IMR-90 (cell line): Measurements from ENCODE around the gene KPTN.

Experiments used
- BHLHE40 ChIP-seq: fragments of 150-350 bp; IDR thresholded peaks from 2 replicates; pipeline ENCODE4 v1.6.1; 2016; ENCODE audit warnings: mild to moderate bottlenecking, low read depth, low read length
- CEBPB ChIP-seq: IDR thresholded peaks from 2 replicates; pipeline ENCODE4 v1.6.1; 2012; ENCODE audit warnings: low read depth, low read length, improper control_type of control experiment
- FOS ChIP-seq: fragments of 150-350 bp; IDR thresholded peaks from 2 replicates; pipeline ENCODE4 v1.6.1; 2016; ENCODE audit warnings: low read depth, low read length
- MAFK ChIP-seq: IDR thresholded peaks from 2 replicates; pipeline ENCODE4 v1.6.1; 2012; ENCODE audit warnings: low read depth, low read length, improper control_type of control experiment
- NFE2L2 ChIP-seq: fragments of 150-350 bp; IDR thresholded peaks from 2 replicates; pipeline ENCODE4 v1.6.1; 2016; ENCODE audit warnings: low read depth, mild to moderate bottlenecking, low read length
- POLR2A ChIP-seq: IDR thresholded peaks from 2 replicates; pipeline ENCODE4 v1.6.1; 2012; ENCODE audit warnings: mild to moderate bottlenecking, low read depth, low read length
- RAD21 ChIP-seq: IDR thresholded peaks from 2 replicates; pipeline ENCODE4 v1.6.1; 2012; ENCODE audit warnings: low read length, improper control_type of control experiment
- SMC3 ChIP-seq: fragments of 150-350 bp; IDR thresholded peaks from 2 replicates; pipeline ENCODE4 v1.6.1; 2016; ENCODE audit warnings: low read depth, mild to moderate bottlenecking, antibody characterized with exemption, low read length, moderate library complexity
- USF2 ChIP-seq: fragments of 150-350 bp; IDR thresholded peaks from 2 replicates; pipeline ENCODE4 v1.6.1; 2017; ENCODE audit warnings: mild to moderate bottlenecking, antibody characterized with exemption, low read length, low read depth
- TF ChIP-seq, protein P1 (sequence below): conservative IDR thresholded peaks from 2 replicates; pipeline ENCODE4 v1.5.1; 2012; ENCODE audit warnings: mild to moderate bottlenecking, low read depth, low read length, improper control_type of control experiment
- TF ChIP-seq, protein P2 (sequence below): fragments of 150-350 bp; IDR thresholded peaks from 2 replicates; pipeline ENCODE4 v1.6.1; 2016; ENCODE audit warnings: low read depth, mild to moderate bottlenecking, low read length, moderate library complexity, borderline replicate concordance

DNA sequence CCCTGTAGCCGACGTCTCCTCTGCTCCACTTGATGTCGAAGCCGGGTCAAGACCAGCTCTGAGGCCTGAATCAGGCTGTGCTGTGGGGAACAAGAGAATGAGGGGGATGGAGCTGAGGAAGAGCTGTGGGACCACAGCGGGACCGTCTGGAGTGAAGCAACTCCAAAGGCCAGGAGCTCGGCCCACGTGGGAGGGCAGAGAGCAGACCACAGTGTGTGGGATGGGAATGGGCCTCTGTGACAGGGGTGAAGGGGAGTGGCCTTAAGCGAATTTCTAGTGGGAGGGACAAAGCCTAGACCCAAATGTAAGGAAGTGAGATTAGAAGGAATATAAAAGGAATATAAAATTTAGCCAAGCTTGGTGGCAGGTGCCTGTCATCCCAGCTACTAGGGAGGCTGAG is 8.6 kb downstream of the KPTN start:
- TF ChIP-seq, protein P1, sequence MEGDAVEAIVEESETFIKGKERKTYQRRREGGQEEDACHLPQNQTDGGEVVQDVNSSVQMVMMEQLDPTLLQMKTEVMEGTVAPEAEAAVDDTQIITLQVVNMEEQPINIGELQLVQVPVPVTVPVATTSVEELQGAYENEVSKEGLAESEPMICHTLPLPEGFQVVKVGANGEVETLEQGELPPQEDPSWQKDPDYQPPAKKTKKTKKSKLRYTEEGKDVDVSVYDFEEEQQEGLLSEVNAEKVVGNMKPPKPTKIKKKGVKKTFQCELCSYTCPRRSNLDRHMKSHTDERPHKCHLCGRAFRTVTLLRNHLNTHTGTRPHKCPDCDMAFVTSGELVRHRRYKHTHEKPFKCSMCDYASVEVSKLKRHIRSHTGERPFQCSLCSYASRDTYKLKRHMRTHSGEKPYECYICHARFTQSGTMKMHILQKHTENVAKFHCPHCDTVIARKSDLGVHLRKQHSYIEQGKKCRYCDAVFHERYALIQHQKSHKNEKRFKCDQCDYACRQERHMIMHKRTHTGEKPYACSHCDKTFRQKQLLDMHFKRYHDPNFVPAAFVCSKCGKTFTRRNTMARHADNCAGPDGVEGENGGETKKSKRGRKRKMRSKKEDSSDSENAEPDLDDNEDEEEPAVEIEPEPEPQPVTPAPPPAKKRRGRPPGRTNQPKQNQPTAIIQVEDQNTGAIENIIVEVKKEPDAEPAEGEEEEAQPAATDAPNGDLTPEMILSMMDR: no peak
- TF ChIP-seq POLR2A (no peak), RAD21 (no peak), CEBPB (no peak), FOS (no peak), MAFK (no peak), USF2 (no peak), SMC3 (no peak), BHLHE40 (no peak), NFE2L2 (no peak)
- TF ChIP-seq, protein P2, sequence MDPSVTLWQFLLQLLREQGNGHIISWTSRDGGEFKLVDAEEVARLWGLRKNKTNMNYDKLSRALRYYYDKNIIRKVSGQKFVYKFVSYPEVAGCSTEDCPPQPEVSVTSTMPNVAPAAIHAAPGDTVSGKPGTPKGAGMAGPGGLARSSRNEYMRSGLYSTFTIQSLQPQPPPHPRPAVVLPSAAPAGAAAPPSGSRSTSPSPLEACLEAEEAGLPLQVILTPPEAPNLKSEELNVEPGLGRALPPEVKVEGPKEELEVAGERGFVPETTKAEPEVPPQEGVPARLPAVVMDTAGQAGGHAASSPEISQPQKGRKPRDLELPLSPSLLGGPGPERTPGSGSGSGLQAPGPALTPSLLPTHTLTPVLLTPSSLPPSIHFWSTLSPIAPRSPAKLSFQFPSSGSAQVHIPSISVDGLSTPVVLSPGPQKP: no peak
